T-cell (primary cell): ENCODE results near the gene EMC10. TPM values are rescaled to one million over a fixed set of nuclear protein-coding genes. Genes with fewer than 3 reads are reported as not detected.
A peak's percentile ranks its signal among the peaks of the same experiment; 100 is the strongest.
"Not testable (repeated sequence)": the region's sequence is repeated elsewhere in the genome, so short reads cannot be mapped to it uniquely, and the experiment has no call there.

Experiments
- ATAC-seq, 4 experiments: fragments of 200-7000 bp in 3 of 4; fragments of 150-1000 bp in 1 of 4; cut with Tn5 transposase; replicated peaks in 1 of 4; 1 replicate in 3 of 4; 2 replicates in 1 of 4; pipeline ENCODE4 v1.10.0; 2021; ENCODE audit warnings: moderate library complexity in 3 of 4, mild to moderate bottlenecking in 2 of 4, moderate number of reproducible peaks in 1 of 4
- CTCF ChIA-PET, 2 donors: fragments of 300-600 bp; sonication (Branson Sonifier 250); formaldehyde crosslinking; loops; one replicate each; lab custom pipeline; 2022; ENCODE audit warnings: antibody characterized with exemption in 2 of 2; lab: Charles Lee
- POLR2A ChIA-PET, 2 donors: fragments of 300-600 bp; sonication (Branson Sonifier 250); formaldehyde crosslinking; loops; one replicate each; lab custom pipeline; 2022; ENCODE audit warnings: antibody characterized with exemption in 2 of 2; lab: Charles Lee
- DNase-seq, 35 experiments: peaks; one replicate each; pipeline versions ENCODE4 v3.0.0 to v3.0.0-alpha.2; 2013 to 2023
- H3K27ac ChIP-seq: one replicate; pipeline ENCODE4 v1.5.1; 2013; ENCODE audit warnings: low read length
- H3K27me3 ChIP-seq, 2 experiments: replicated peaks in 1 of 2; 1 replicate in 1 of 2; 2 replicates in 1 of 2; pipeline versions ENCODE4 v1.6.1 to v1.7.0; 2013; ENCODE audit warnings: low read length in 1 of 2, mixed read lengths in 1 of 2; ENCODE audit not compliant: control insufficient read depth in 2 of 2, insufficient read depth in 2 of 2; ENCODE audit errors: extremely low read depth in 1 of 2
- H3K36me3 ChIP-seq, 2 donors: 1 replicate in 1 of 2; 2 replicates in 1 of 2; pipeline versions ENCODE4 v1.6.1 to v1.7.0; 2013; ENCODE audit warnings: low read length in 1 of 2; ENCODE audit not compliant: control insufficient read depth in 2 of 2, insufficient read depth in 1 of 2; ENCODE audit errors: extremely low read depth in 1 of 2
- H3K4me1 ChIP-seq, 2 experiments: 1 replicate in 1 of 2; 2 replicates in 1 of 2; pipeline versions ENCODE4 v1.6.1 to v1.7.0; 2013; ENCODE audit warnings: low read length in 2 of 2, mixed read lengths in 1 of 2; ENCODE audit not compliant: insufficient read depth in 2 of 2, control insufficient read depth in 1 of 2; ENCODE audit errors: extremely low read depth in 1 of 2
- H3K4me3 ChIP-seq, 2 donors: 1 replicate in 1 of 2; 2 replicates in 1 of 2; pipeline versions ENCODE4 v1.5.1 to v1.7.0; 2013; ENCODE audit warnings: mild to moderate bottlenecking in 2 of 2, low read length in 1 of 2, moderate library complexity in 1 of 2; ENCODE audit not compliant: control insufficient read depth in 1 of 2; ENCODE audit errors: extremely low read depth in 1 of 2
- H3K9me3 ChIP-seq: 2 replicates; pipeline ENCODE4 v1.7.0; 2013
- H3K27ac Mint-ChIP-seq, 2 donors: one replicate each; pipeline ENCODE4 v1.8.0; 2020 to 2021; ENCODE audit warnings: mild to moderate bottlenecking in 2 of 2, mixed read lengths in 2 of 2
- H3K27me3 Mint-ChIP-seq, 2 donors: one replicate each; pipeline ENCODE4 v1.8.0; 2021 to 2022; ENCODE audit warnings: mixed read lengths in 2 of 2
- H3K36me3 Mint-ChIP-seq: one replicate; pipeline ENCODE4 v1.8.0; 2021; ENCODE audit warnings: mixed read lengths
- H3K4me1 Mint-ChIP-seq, 3 donors: one replicate each; pipeline ENCODE4 v1.8.0; 2020 to 2022; ENCODE audit warnings: mixed read lengths in 3 of 3, mild to moderate bottlenecking in 1 of 3
- H3K4me3 Mint-ChIP-seq, 3 donors: one replicate each; pipeline ENCODE4 v1.8.0; 2020 to 2022; ENCODE audit warnings: mild to moderate bottlenecking in 3 of 3, mixed read lengths in 3 of 3, moderate library complexity in 3 of 3
- H3K9me3 Mint-ChIP-seq, 3 donors: one replicate each; pipeline ENCODE4 v1.8.0; 2020 to 2022; ENCODE audit warnings: mixed read lengths in 3 of 3
- WGBS: methylation state at CpG from one replicate; pipeline ENCODE4 v1.1.5; 2013; ENCODE audit warnings: missing lambda C conversion rate; ENCODE audit not compliant: insufficient coverage; 5-methylcytosine and 5-hydroxymethylcytosine counted together
- total RNA-seq, 35 experiments: library from RNA in 6 of 35; stranded (reverse) in 6 of 35; fragments of 120-200 nt in 1 of 35; gene quantifications; one replicate each; pipeline versions ENCODE4 v1.2.1 to v1.2.4 and lab custom pipeline; 2013 to 2026

The EMC10 gene
- total RNA-seq, 5 donors from 2014 or later (not counting 1 experiment from before 2014, with no cell fraction given): 83.7 to 98.1 (median 89.7) TPM

DNA sequence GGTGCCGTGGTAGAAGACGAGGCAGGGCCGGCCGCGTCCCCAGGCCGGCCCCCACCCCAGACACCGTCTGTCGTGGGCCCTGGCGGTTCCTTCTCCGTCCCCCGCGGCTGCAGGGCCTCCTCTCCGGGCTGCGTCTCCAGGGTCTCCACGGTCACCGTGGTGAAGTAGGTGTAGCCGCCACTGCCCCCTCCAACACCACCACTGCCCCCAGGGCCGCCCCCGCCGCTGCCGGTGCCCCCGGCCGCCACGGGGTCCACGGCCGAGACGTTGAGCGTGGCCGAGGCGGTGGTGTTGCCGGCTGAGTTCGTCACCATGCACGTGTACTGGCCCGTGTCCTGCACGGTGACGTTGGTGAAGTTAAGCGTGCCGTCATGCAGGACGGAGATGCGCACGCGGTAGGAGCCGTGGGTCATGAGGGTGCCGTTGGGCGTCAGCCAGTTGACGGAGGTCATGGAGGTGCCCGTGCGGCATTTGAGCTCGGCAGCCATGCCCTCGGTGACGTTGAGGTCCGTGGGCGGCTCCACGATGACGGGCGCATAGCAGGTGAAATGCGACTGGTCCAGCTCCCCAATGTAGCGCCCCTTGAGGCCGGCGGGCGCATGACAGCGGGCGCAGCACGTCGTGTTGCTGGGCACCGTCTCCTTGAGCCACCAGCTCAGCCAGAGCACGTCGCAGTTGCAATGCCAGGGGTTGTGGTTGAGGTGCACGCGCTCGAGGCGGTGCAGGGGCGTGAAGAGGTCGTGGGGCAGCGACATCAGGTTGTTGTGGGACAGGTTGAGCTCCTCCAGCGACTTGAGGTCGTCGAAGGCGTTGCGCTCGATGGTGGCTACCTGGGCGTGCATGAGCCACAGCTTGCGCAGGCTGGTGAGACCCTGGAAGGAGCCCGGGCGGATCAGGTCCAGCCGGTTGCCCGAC, 42.0 kb downstream of the EMC10 start:
- ATAC-seq (no peak), DNase-seq (no peak)
- CTCF ChIA-PET: no interaction called here
- H3K4me3 ChIP-seq: no peak overlapping the region
- no peaks in the 10 kb centered on the region for H3K36me3 ChIP-seq
- H3K9me3 ChIP-seq: no peaks in the 10 kb centered on the region
- POLR2A ChIA-PET: no interaction called here
- H3K4me1 ChIP-seq: no peaks in the 10 kb centered on the region
- Mint-ChIP-seq H3K4me1 (peaks cover 0 to 2% (median 0%) of the 10 kb centered on the region in 3 donors), H3K9me3 (no peaks in the 10 kb centered on the region), H3K36me3 (no peaks in the 10 kb centered on the region), H3K27me3 (peaks cover 0 to 12% of the 10 kb centered on the region in 2 donors), H3K4me3 (no peak overlapping the region), H3K27ac (no peak overlapping the region)
- H3K27ac ChIP-seq: no peak overlapping the region
- peaks cover 0 to 38% of the 10 kb centered on the region in 2 experiments for H3K27me3 ChIP-seq
- 96% methylated on average over 70 of the region's 87 CpGs for WGBS

DNA sequence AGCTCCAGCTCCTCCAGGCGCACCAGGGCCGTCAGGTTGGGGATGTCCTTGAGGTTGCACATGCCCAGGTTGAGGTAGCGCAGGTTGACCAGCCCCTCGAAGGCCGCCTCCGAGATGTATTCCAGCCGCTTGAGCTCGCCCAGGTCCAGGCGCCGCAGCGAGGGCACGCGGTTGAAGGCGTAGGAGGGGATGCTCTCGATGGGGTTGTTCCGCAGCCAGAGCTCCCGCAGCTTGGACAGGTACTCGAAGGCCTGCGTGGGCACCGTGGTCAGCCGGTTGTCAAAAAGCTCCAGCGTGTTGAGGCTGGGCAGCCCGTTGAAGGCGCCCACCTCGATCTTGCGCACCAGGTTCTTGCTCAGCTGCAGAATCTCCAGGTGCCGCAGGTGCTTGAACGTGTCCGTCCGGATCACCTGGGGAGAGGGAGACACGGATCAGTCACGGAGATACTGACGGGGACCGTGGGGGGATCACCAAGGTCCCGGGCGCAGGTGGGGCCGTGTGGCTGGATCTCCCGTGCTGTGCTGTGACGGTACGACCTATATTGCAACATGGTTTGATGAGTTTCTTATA, 42.8 kb downstream of the EMC10 start:
- H3K4me3 ChIP-seq: no peak overlapping the region
- H3K36me3 Mint-ChIP-seq: no peaks in the 10 kb centered on the region
- no peak for ATAC-seq
- peaks cover 0 to 2% (median 0%) of the 10 kb centered on the region in 3 donors for H3K4me1 Mint-ChIP-seq
- H3K27ac Mint-ChIP-seq: no peak overlapping the region
- H3K27ac ChIP-seq: no peak overlapping the region
- H3K4me3 Mint-ChIP-seq: no peak overlapping the region
- H3K4me1 ChIP-seq: no peaks in the 10 kb centered on the region
- CTCF ChIA-PET: no interaction called here
- no peaks in the 10 kb centered on the region for H3K9me3 ChIP-seq
- no peaks in the 10 kb centered on the region for H3K36me3 ChIP-seq
- WGBS: 94% methylated on average over 39 of the region's 40 CpGs
- no peak for DNase-seq
- POLR2A ChIA-PET: no interaction called here
- H3K27me3 ChIP-seq: peaks cover 0 to 32% of the 10 kb centered on the region in 2 experiments
- no peaks in the 10 kb centered on the region for H3K9me3 Mint-ChIP-seq
- H3K27me3 Mint-ChIP-seq: peaks cover 0 to 12% of the 10 kb centered on the region in 2 donors

DNA sequence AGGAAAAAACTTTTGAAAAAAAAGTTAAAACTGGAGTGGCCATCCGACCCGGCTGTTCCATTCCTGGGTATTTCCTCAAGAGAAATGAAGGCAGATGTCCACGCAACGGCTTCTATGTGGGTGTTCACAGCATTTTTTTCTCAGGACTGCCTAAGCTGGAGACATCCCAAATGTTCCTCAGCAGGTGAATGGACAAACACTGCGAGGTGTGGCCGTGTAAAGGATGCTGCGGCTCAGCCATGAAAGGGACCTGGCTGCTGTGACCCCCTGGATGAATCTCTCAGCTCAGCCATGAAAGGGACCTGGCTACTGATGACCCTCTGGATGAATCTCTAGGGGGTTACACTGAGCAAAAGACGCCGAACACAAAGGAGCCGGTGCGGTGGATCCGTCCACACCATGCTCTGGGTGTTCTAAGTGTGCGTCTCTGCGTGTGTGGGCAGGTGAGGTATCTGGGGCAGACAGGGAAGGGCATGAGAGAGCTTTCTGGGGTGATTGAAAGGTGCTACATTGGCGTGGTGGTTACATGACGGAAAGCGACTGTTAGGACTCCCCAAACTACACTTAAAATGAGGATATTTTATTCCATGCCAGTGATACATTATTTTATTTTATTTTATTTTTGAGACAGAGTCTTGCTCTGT, 44.6 kb downstream of the EMC10 start:
- Mint-ChIP-seq H3K4me3 (no peak overlapping the region), H3K4me1 (no peaks in the 10 kb centered on the region), H3K27ac (no peak overlapping the region), H3K27me3 (peaks cover under 1 to 7% of the 10 kb centered on the region in 2 donors), H3K36me3 (no peaks in the 10 kb centered on the region), H3K9me3 (no peaks in the 10 kb centered on the region)
- Histone ChIP-seq H3K4me1 (no peaks in the 10 kb centered on the region), H3K27me3 (peaks cover 0 to 17% of the 10 kb centered on the region in 2 experiments), H3K27ac (no peak overlapping the region), H3K9me3 (no peaks in the 10 kb centered on the region), H3K36me3 (no peaks in the 10 kb centered on the region), H3K4me3 (no peak overlapping the region)
- ATAC-seq (no peak), DNase-seq (no peak)
- ChIA-PET POLR2A (no interaction called here), CTCF (interaction anchor here in 1 of 2 donors (0.6 kb wide), 1 partner anchor 387 kb away, joined by 3 read pairs; no protein-coding TSS in a partner anchor)
- 88% methylated on average over 12 of the region's 17 CpGs for WGBS

- H3K27ac Mint-ChIP-seq: no peak overlapping the region
- ATAC-seq: no peak
- ChIA-PET POLR2A (interaction anchor here in 1 of 2 donors (0.6 kb wide), 1 partner anchor 324 kb away, joined by 3 read pairs; no protein-coding TSS in a partner anchor), CTCF (no interaction called here)
- Histone ChIP-seq H3K27ac (no peak overlapping the region), H3K4me1 (no peaks in the 10 kb centered on the region), H3K27me3 (peaks cover 0 to 11% of the 10 kb centered on the region in 2 experiments), H3K36me3 (no peaks in the 10 kb centered on the region), H3K4me3 (no peak overlapping the region), H3K9me3 (no peaks in the 10 kb centered on the region)
- H3K36me3 Mint-ChIP-seq: no peaks in the 10 kb centered on the region
- no peaks in the 10 kb centered on the region for H3K9me3 Mint-ChIP-seq
- H3K4me3 Mint-ChIP-seq: no peak overlapping the region
- no peak for DNase-seq
- WGBS: 86% methylated on average over 6 of the region's 10 CpGs
- peaks cover 4 to 11% of the 10 kb centered on the region in 2 donors for H3K27me3 Mint-ChIP-seq
- H3K4me1 Mint-ChIP-seq: no peaks in the 10 kb centered on the region
Observed at GRCh38 chr19:50522881-50523280, 46.6 kb downstream of the EMC10 start.

- ATAC-seq, POLR2A ChIA-PET, H3K4me3 Mint-ChIP-seq, H3K4me3 ChIP-seq, H3K4me1 ChIP-seq, H3K9me3 Mint-ChIP-seq, DNase-seq, H3K4me1 Mint-ChIP-seq, H3K36me3 ChIP-seq, H3K9me3 ChIP-seq, H3K27ac ChIP-seq, H3K36me3 Mint-ChIP-seq, CTCF ChIA-PET: not testable (repeated sequence)
- no CpG with 5 or more reads among the region's 3 CpGs for WGBS
- Mint-ChIP-seq H3K27ac (peak overlapping the region in 1 of 2 donors; percentile 49), H3K27me3 (peaks cover 19 to 41% of the 10 kb centered on the region in 2 donors)
- peaks cover 0 to 46% of the 10 kb centered on the region in 2 experiments for H3K27me3 ChIP-seq
Observed at GRCh38 chr19:50528052-50528451, 51.7 kb downstream of the EMC10 start.

GRCh38 chr19:50531171-50531612, 54.9 kb downstream of the EMC10 start:
- 68% methylated on average over 10 of the region's 14 CpGs for WGBS
- H3K4me3 Mint-ChIP-seq: no peak overlapping the region
- ATAC-seq (no peak), DNase-seq (no peak)
- Histone ChIP-seq H3K4me3 (no peak overlapping the region), H3K9me3 (no peaks in the 10 kb centered on the region), H3K4me1 (no peaks in the 10 kb centered on the region), H3K27me3 (peaks cover 0 to 58% of the 10 kb centered on the region in 2 experiments), H3K36me3 (no peaks in the 10 kb centered on the region), H3K27ac (no peak overlapping the region)
- CTCF ChIA-PET: no interaction called here
- POLR2A ChIA-PET: no interaction called here
- H3K36me3 Mint-ChIP-seq: no peaks in the 10 kb centered on the region
- H3K4me1 Mint-ChIP-seq: no peaks in the 10 kb centered on the region
- peaks cover 0 to 14% (median 8%) of the 10 kb centered on the region in 3 donors for H3K9me3 Mint-ChIP-seq
- H3K27me3 Mint-ChIP-seq: peaks cover 20 to 40% of the 10 kb centered on the region in 2 donors
- H3K27ac Mint-ChIP-seq: no peak overlapping the region
